Kidney capillary endothelial cell (primary cell): Measurements from ENCODE around the gene SIVA1.

Experiments used
- DNase-seq: peaks from one replicate; pipeline ENCODE4 v3.0.0-alpha.2; 2018; ENCODE audit warnings: low spot score

SIVA1 gene

DNA sequence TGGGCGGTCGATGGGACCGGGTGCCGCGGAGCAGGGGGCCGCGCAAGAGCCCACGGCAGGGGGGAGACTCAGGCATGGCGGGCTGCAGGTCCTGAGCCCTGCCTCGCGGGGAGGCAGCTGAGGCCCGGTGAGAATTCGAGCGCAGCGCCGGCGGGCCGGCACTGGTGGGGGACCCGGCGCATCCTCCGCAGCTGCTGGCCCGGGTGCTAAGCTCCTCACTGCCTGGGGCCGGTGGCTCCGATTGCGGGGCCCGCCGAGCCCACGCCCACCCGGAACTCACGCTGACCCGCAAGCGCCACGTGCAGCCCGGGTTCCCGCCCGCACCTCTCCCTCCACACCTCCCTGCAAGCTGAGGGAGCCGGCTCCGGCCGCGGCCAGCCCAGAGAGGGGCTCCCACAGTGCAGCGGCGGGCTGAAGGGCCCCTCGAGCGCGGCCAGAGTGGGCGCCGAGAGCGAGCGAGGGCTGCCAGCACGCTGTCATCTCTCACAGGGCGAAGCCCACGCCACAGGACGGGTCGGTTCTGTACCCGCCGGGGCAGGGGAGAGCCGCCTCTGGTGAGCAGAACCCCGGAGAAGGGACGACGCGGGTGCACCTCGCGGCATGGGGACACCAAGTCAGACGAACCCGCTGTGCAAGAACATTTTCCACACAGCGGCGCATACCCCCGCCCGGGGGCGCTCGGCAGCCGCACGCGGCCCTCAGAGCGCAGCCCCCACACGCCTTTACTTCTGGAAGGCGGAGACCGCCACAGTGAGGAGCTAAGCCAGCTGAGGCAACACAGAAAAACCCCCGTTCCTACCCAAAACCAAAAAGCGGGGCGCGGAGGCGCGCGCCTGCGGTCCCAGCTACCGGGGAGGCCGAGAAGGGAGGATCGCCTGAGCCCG, 1.2 kb upstream of the SIVA1 start:
- no peak for DNase-seq

DNA sequence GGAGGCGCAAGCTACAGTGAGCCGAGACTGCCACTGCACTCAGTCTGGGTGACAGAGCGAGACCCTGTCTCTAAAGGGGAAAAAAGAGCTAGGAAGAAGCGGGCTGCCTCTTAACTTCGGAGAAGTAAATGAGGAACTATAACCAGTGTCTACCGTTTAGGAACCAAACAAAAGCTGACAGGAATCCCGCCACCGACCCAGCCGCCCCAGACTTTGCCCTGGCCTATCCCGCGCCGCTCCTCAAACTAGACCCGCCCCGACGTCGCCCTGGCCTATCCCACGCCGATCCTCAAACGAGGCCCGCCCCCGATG, 568 bp upstream of the SIVA1 start:
- no peak for DNase-seq

DNA sequence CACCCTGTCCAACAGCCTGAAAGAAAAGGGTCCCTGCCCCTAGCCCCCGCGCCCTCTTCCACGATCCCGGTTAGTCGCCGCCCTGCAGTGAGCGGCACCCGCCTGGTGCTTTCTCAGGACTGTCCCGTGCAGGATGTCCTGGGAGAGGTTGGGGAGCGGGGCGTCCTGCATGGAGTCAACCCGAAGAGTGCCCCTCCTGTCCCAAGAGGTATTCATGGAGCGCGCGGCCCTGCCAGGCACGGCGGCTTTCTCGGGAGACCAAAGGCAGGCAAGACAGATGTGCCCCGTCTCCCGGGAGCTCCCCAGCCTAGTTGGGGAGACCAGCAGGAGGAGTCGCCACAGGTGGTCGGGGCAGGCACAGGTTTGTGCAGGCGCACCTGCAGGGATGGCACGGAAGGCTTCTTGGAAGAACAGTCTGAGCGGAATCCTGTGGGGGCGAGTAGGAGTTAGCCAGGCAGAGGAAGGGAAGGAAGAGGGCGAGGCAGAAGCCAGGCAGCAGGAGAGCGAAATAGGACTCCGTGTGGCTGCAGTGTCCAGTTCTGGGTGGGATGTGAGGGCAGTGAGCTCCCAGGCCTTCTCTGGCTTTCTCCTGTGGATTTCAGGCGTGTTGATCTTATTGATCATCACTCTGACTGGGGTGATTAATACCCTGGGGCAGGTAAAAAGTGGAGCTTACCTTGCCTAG, 723 bp downstream of the SIVA1 start:
- no peak for DNase-seq

DNA sequence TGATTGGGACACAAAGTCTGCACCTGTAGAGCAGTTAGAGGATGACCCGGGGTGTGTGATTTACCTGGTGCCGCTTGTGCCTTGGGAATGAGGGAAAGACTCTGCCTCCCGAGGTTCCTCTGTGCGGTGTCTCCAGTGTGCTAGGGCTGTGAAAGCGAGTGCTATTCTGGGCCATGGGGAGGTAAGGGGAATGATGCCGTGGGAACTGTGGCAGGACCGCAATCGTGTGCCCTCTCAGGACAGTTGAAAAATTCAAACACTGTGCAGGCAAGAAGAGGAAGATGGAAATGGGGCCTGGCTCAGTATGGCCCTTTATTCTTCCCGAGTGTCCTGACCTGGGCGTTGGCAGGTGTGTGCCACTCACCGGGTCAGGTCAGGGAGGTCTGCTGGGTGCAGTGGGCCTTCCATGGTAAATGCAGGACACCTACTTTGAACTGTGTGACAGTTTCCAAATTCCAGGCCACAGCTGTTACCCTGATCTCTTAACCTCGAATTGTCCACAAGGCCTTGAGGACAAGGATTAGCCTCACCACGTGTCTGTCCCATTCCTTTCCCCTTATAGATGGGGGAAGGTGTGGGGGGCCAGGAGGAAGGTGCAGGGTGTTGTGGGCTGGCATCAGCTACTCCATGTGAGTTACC, 1.4 kb downstream of the SIVA1 start:
- no peak for DNase-seq

DNA sequence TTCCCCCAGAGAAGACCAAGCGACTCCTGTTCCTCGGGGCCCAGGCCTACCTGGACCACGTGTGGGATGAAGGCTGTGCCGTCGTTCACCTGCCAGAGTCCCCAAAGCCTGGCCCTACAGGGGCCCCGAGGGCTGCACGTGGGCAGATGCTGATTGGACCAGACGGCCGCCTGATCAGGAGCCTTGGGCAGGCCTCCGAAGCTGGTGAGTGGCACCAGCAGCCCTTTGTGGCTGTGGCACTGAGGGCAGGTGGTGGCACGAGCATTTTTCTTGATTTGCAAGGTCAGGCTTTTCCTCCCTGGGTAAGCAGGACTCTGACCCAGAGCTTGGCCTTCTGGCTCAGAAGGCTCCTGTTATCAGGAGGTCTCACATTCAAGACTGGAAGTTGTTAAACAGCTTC, 2.7 kb downstream of the SIVA1 start:
- DNase-seq: no peak

DNA sequence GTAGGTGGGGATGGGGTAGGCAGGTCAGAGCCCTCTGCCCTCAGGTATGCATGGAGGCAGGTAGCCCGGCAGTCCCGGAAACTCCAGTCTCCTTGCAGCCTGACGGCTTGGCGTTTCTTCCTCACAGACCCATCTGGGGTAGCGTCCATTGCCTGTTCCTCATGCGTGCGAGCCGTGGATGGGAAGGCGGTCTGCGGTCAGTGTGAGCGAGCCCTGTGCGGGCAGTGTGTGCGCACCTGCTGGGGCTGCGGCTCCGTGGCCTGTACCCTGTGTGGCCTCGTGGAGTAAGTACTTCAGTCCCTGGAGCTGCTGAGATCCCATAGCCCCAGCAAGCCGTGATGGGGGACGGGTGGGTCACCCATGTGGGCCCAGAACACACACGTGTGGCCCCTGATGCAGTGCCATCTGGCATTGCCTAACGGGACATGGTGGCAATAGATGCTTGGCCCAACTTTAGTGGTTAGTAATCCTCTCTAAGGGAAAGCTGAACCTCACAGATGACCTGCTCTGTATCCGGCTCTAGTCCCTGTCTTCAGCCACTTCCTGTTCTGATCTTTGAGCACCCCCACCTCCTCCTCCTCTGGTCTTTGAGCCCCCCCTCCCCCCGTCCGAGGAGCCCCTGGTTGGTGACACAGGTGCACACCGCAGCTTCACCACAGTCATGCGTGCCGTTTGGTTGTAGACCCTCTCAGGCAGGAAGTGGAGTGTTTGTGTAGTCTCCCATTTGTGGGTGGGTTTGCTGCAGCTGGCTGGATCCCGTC, 3.7 kb downstream of the SIVA1 start:
- DNase-seq: no peak

DNA sequence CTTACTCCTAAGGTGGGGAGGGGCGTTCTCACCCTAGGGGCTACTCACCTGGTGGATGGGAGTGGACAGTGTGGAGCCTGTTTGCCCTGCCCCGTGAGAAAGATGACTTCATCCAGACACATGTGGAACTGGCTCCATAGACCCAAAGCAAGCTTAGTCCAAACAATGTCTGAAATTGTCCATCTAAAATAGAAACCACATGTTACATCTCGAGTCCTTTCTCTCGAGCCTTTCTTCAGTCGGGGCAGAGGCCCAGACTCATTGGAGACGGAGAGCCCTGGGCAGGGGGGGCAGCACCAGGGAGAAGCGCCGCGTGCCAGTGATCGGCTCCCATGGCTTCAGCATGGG, 4.3 kb downstream of the SIVA1 start:
- no peak for DNase-seq

DNA sequence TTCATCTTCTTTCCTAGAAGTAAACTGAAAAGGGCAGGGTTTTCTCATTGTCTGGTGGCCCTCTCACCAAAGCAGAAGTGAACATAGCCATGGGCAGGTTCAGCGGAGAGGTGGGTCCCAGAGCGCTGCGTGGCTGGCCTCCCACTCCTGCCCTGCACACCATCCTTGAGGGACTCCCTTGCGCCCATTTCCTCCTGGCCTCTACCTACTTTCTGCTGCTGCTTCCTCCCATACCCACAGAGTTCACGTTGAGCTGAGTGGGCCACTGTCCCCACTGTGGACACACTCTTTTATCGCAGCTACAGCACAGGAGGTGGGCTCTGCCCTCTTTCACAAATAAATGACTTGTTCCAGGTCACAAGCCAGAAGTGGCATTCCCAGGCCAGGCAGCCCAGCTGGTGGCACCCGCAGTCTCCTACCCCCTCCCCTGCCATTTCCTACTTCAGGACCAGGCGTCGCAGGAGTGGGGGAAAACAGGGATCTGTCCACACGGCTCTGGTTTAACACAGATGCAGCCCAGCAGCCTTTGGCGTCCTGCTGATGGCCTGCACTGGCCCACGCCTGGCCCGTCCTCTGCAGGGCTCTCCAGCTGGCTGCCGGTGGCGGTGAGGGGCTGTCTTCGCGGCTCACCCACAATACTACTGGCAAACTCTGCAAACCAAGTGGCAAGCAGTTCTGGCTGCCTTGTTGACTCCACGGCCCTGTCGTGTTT, 4.9 kb downstream of the SIVA1 start:
- DNase-seq: no peak

DNA sequence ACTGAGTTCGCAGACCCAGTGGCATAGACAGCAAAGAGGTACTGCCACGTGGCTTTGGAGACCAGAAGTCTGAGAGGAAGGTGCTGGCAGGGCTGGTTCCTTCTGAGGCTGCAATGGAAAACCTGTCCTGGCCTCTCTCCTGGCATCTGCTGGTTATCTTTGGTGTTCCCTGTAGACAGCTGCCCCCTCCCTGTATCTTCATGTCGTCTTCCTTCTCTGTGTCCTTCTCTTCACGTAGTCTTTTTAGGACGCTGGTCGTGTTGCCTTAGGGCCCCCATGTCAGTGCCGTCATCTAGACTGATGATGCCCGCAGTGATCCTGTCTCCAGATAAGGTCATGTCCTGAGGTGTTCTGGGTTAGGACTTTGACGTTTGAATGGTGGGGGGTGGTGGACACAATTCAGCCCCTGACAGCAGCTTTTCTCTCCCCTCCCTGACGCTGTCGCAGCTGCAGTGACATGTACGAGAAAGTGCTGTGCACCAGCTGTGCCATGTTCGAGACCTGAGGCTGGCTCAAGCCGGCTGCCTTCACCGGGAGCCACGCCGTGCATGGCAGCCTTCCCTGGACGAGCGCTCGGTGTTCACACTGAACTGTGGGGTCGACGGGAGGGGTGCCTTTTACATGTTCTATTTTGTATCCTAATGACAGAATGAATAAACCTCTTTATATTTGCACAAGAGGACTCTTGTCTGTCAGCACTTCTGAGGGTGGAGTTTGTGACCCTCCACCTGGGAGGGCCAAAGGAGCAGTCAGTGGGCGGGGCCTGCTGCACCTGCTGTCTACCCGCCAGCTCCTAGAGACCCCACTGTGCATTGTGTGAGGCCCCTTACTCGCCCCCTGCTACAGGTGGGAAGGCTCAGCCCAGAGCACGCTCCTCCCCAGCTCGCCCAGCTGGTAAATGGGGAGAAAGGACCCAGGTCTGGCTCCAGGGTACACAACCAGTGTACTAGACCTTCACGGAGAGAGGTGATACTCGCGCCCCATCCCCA, 6.3 kb downstream of the SIVA1 start:
- no peak for DNase-seq

DNA sequence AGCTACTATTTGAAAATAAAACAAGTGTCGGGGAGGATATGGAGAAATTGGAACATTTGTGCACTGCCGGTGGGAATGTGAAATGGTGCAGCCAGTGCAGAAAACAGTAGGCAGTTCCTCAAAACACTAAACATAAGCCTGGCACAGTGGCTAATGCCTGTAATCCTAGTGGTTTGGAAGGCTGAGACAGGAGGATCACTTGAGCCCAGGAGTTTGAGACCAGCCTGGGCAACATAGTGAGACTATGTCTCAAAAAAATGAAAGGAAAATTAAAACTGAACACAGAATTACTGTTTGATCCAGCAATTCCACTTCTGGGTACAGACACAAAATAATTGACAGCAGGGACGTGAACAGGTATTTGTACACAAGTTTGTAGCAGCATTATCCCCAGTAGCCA, 12.6 kb downstream of the SIVA1 start:
- no peak for DNase-seq

DNA sequence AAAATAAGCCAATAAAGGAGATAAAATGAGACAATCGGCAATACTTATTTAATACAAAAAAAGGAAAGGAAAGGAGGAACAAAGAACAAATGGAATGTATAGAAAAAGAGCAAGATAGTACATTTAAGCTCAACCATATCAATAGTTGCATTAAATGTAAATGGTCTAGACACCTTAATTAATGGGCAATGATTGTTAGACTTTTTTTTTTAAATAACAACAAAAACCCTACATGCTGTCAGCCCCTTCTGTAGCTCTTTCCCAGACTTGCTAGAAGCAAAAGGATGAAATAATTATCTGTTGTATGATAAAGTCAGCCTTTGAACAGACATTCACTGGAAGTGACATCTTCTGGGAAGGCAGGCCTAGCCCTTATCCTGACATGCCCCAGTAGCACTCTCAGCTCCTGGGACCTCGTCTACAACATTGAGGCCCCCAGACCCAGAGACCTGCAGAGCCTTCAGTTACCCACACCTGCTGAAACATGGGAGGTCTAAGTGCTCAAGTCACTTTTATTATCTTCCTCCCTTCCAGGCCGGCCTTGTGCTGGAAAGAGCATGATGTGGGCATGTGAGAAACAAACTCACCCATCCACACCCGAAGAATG, 13.4 kb downstream of the SIVA1 start:
- DNase-seq: no peak

DNA sequence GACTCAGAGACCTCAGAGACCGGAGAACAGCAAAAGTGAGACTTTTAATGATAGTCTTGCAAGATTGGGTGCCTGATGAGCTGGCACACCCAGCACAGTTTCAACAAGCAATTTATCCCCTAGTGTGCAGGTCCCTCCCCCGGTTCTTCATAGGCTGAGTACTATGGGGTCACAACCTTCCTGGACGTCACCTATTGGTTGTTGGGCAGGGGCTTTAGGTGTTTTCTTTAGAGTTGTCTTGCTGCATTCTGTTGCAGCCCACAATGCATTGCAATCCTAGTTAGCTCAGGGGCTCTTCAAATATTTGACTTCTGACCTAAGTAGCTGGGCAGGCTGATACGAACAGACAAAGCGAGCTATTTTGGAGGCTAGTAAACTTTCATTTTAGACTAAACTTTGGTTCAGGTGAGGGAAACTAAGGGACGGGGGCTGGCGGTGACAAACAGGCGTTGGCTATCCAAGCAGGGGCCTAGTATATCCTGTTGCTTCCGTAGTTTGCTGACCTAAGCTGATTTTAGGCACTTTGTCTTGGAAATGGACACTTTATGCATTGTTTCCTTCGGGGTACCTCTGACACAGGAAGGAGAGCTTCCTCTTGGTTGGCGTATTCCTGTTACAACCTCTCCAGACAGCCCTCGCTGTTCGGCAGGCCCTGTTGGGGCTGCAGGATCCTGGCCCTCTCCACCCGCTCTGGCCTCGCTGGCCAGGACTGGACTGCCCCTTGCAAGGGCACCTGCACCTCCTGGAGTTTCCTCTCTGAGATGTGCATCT, 14.1 kb downstream of the SIVA1 start:
- no peak for DNase-seq

DNA sequence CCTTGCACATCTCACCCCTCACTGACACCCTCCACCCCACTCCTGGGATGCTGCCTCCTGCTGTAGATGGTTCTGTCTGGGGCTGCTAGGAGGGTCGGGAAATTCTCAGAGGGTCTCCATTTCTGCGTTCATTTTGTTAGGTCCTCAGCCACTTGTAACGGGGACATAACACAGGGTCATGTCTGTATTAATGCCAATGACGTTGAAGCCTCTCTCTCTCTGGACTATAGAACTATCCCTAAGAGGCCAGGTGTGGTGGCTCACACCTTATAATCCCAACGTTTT, 14.6 kb downstream of the SIVA1 start:
- no peak for DNase-seq

DNA sequence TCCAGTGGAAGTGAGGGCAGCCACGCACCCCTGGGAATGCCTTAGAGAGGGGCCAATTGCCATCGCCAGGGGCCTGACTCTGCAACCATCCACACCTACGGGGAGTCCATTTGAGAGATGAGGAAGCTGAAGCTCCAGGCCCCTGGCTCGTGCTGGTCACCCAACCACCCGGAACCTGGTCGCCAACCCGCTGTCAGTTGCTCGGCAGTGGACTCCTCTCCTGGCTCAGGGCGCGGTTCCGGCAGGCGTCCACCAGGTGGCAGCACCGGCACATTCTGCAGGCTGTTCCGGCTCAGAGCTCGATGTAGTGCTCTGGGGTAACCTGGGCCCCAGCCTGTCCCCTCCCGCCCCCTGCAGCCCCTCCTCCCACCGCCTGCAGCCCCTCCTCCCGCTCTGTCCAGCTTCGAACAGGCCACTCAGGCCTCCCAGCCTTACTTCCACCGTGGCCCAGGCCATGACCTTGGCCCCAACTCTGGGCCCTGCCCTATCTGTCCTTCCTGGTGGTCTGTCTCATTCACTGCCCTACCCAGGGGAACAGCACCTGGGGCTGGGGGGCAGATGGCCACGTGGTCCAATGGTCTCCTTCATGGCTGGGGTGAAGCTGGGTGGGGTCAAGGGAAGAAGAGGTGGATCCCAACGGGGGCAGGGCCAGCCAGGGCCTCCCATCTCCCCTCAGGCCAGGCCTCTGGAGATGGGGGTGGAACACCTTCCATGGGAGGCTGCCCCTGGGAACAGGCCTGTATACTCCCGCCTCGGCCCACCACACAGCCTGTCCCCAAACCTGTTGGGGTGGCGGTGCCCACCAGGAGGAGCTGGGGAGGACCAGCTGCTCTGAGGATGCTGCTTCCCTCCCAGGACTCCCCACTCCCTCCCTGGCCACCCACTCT, 15.7 kb downstream of the SIVA1 start:
- DNase-seq: peak; percentile 76

DNA sequence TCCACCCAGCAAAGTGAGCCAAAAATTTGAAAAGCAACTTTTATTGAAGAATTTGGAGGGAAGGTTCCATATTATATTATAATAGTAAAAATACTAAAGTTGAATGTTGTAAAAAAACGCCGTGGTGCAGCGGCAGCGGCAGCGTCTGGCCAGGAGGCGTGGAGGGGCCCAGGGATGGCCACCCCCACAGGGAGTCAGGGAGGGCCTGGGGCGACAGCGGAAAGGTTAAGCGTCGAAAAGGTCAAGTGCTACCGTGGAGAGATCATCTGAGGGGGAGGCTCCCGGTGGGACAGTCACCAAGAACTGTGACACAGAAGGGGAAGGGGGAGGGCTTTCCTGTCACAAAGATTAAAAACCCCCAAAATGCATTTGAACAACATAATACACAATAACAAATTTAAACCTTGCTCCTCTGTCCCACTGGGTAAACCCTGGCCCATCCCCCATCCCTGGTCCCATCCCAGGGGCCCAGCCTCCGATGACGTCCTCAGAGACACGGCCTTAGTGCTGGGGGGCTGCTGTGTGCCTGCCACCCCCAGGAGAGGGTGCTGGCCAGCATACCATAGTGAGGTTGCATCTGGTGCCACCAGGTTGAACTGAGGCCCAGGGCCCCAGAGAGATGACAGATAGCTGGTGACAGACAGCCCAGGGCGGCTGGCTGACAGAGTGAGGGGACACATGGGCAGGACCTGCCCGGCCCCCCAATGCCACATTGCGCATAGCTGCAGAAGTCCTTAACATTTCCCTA, 16.6 kb downstream of the SIVA1 start:
- no peak for DNase-seq

DNA sequence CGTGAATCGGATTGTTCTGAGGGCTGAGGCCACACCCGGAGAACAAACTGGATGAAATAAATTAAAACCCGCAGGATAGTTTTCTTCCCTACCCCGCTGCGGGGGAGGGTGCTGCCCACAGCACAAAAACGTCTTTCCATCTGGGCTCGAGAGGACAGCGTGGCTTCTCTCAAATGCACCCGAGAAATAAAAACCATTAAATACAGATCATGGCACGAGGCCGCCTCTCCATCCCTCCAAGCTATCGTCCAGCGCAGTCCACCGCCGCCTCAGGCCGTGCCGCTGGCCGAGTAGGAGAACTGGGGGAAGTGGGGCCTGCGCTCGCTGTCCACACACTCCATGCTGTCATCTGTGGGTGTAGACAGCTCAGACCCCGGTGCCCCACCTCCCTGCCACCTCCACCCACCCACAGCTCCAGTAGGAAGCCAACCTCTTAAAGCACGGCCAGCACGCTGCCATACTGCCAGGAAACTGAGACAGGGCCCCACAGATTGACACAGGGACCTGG, 17.2 kb downstream of the SIVA1 start:
- no peak for DNase-seq

DNA sequence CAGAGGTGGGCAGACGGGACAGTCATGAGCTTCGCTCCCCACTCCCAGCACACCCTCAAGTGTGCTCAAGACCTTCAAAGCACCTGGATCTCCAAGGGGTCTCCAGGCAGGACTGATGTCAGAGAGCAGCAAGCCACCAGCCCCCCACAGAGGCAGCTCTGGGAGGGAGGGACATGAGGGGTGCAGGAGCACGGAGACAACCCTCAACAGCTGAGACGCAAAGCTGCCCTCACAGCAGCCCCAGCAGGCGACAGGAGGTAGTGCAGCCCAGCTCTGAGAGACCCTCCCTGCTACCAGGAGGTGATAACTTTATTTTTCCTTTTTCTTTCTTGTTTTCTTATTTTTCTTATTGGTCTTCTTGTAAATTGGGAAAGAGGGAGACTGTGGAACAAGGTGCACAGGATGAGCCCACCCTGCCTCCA, 17.9 kb downstream of the SIVA1 start:
- no peak for DNase-seq

DNA sequence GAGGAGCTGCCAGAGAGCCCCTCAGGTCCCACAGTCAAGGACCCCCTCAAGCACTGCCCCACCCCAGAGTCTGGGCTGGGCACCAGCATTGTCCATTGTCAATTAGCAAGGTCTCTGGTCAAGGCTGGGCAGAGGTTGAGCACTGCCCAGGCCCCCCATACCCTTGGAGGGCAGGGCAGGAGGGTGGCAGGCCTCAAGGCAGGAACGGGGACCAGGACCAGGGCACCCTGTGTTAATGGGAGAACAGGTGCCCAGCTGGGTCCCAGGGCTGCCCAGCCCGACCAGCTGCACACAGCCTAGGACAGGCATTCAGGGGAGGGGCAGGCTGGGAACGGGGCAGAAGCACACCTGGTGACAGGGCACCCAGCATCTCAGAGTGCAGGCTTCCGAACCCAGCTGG, 18.4 kb downstream of the SIVA1 start:
- no peak for DNase-seq
